Keratinocyte (primary cell): ENCODE results near the gene SLC25A11. TPM values are rescaled to one million over a fixed set of nuclear protein-coding genes. Genes with fewer than 3 reads are reported as not detected.

Experiments used
- DNase-seq: peaks from one replicate; pipeline ENCODE4 v3.0.0-alpha.2; 2011; ENCODE audit warnings: low read depth, missing footprints, low spot score
- FAIRE-seq: peaks from 2 replicates; lab custom pipeline; 2011; peaks lifted over from hg19 to GRCh38; lab: Jason Lieb, UNC
- H2AFZ ChIP-seq: 2 replicates; pipeline ENCODE4 v1.6.0; 2012; ENCODE audit warnings: low read length, control low read depth, inconsistent platforms; ENCODE audit not compliant: control insufficient read depth
- H3K27ac ChIP-seq: 2 replicates; pipeline ENCODE4 v1.5.1; 2011; ENCODE audit warnings: low read length; ENCODE audit not compliant: control insufficient read depth, insufficient read depth
- H3K27me3 ChIP-seq: 3 replicates; pipeline ENCODE4 v1.6.0; 2011; ENCODE audit warnings: low read length; ENCODE audit not compliant: control insufficient read depth, insufficient read depth; ENCODE audit errors: extremely low read depth
- H3K36me3 ChIP-seq, 2 experiments: 2 replicates in 1 of 2; 3 replicates in 1 of 2; pipeline ENCODE4 v1.5.1; 2011; ENCODE audit warnings: low read length in 2 of 2, mild to moderate bottlenecking in 1 of 2; ENCODE audit not compliant: control insufficient read depth in 2 of 2, insufficient read depth in 2 of 2; ENCODE audit errors: extremely low read depth in 1 of 2
- H3K4me1 ChIP-seq: 3 replicates; pipeline ENCODE4 v1.5.1; 2011; ENCODE audit warnings: low read length; ENCODE audit not compliant: control insufficient read depth, insufficient read depth; ENCODE audit errors: extremely low read depth
- H3K4me2 ChIP-seq: 3 replicates; pipeline ENCODE4 v1.6.0; 2011; ENCODE audit warnings: low read depth, low read length; ENCODE audit not compliant: control insufficient read depth, insufficient read depth; ENCODE audit errors: extremely low read depth
- H3K4me3 ChIP-seq, 3 experiments: fragments of 200-600 bp in 1 of 3; sonication (generic) in 1 of 3; 2 replicates in 2 of 3; 3 replicates in 1 of 3; pipeline ENCODE4 v1.5.1; 2011 to 2016; ENCODE audit warnings: low read length in 3 of 3, mild to moderate bottlenecking in 3 of 3, control low read depth in 2 of 3, inconsistent platforms in 1 of 3, low read depth in 1 of 3, mixed read lengths in 1 of 3, mixed run types in 1 of 3, moderate library complexity in 1 of 3; ENCODE audit not compliant: control insufficient read depth in 2 of 3, insufficient read depth in 2 of 3; ENCODE audit errors: extremely low read depth in 1 of 3
- H3K79me2 ChIP-seq: 2 replicates; pipeline ENCODE4 v1.6.0; 2012; ENCODE audit warnings: low read length; ENCODE audit not compliant: control insufficient read depth, insufficient read depth
- H3K9ac ChIP-seq: 3 replicates; pipeline ENCODE4 v1.6.0; 2011; ENCODE audit warnings: low read length; ENCODE audit not compliant: control insufficient read depth, insufficient read depth; ENCODE audit errors: extremely low read depth
- H3K9me1 ChIP-seq: 3 replicates; pipeline ENCODE4 v1.6.0; 2011; ENCODE audit warnings: low read length; ENCODE audit not compliant: control insufficient read depth, insufficient read depth; ENCODE audit errors: extremely low read depth
- H3K9me3 ChIP-seq: 2 replicates; pipeline ENCODE4 v1.5.1; 2012; ENCODE audit warnings: low read depth, low read length; ENCODE audit not compliant: control insufficient read depth
- H4K20me1 ChIP-seq: 3 replicates; pipeline ENCODE4 v1.6.0; 2011; ENCODE audit warnings: low read length; ENCODE audit not compliant: control insufficient read depth, insufficient read depth; ENCODE audit errors: extremely low read depth
- CTCF ChIP-seq, 3 experiments: IDR thresholded peaks in 1 of 3; conservative IDR thresholded peaks in 1 of 3; optimal IDR thresholded peaks in 1 of 3; 2 replicates in 2 of 3; 3 replicates in 1 of 3; pipeline versions ENCODE3 to v1.5.1; 2011; ENCODE audit warnings: low read length in 3 of 3, mild to moderate bottlenecking in 3 of 3, moderate library complexity in 2 of 3, control low read depth in 1 of 3, inconsistent platforms in 1 of 3; ENCODE audit not compliant: insufficient read depth in 2 of 3; ENCODE audit errors: extremely low read depth in 1 of 3
- EZH2 ChIP-seq: IDR thresholded peaks from one replicate; pipeline ENCODE4 v1.6.1; 2012; ENCODE audit warnings: inconsistent platforms, mild to moderate bottlenecking, low read length, moderate library complexity
- dilution Hi-C: fragments of 300-500 bp; cut with MboI; formaldehyde crosslinking; loops from one replicate; pipeline ENCODE4 v1.7.0; 2020; ENCODE audit warnings: low sequenced_read_pairs; ENCODE audit not compliant: extremely low pct_ligation_motif_present
- polyA plus RNA-seq, 5 experiments: library from polyadenylated mRNA; depleted of rRNA in 3 of 5; stranded (reverse) in 3 of 5; stranded (forward) in 1 of 5; unstranded in 1 of 5; fragments of >200 nt; gene quantifications; 1 replicate in 1 of 5; 2 replicates in 3 of 5; 3 replicates in 1 of 5; pipeline versions ENCODE4 v1.2.1 to v1.2.3, GENCODE V29; 2011 to 2012; ENCODE audit warnings: missing spikeins in 2 of 5, low read depth in 1 of 5, low replicate concordance in 1 of 5

The SLC25A11 gene
- polyA plus RNA-seq, 1 donor (not counting 4 experiments of a cell fraction or from before 2014, with no cell fraction given), result 33.8 TPM

GRCh38 chr17:4898927-4899326 lies 40.9 kb downstream of the SLC25A11 start:
- Histone ChIP-seq H3K9ac (peak overlapping the region; percentile 15), H3K4me3 (no peak overlapping the region), H3K9me1 (no peaks in the 10 kb centered on the region), H3K79me2 (no peaks in the 10 kb centered on the region), H2AFZ (no peak overlapping the region), H3K9me3 (no peaks in the 10 kb centered on the region), H3K36me3 (peaks cover 22 to 24% of the 10 kb centered on the region in 2 experiments), H3K27ac (no peak overlapping the region), H3K4me2 (peak overlapping the region; percentile 64), H3K27me3 (no peaks in the 10 kb centered on the region), H3K4me1 (peaks cover 16% of the 10 kb centered on the region), H4K20me1 (peaks cover 15% of the 10 kb centered on the region)
- dilution Hi-C loops, result no loop called here
- no peak for TF ChIP-seq EZH2
- no peak for TF ChIP-seq CTCF (optimal IDR thresholded peaks at IDR 0.05 in 1 of 3, IDR thresholded peaks at IDR 0.05 in 1 of 3, conservative IDR thresholded peaks at IDR 0.05 in 1 of 3; ENCODE audit: extremely low read depth in 1 of 3, insufficient read depth in 2 of 3, low read length in 3 of 3)
- FAIRE-seq (no peak), DNase-seq (no peak)

- H3K4me2 ChIP-seq, result no peak overlapping the region
Measured at GRCh38 chr17:4898351-4898750, 41.5 kb downstream of the SLC25A11 start.

More at GRCh38 chr17:4898351-4898750, 41.5 kb downstream of the SLC25A11 start:
- H3K4me1 ChIP-seq, result peaks cover 13% of the 10 kb centered on the region
- FAIRE-seq (no peak), DNase-seq (no peak)
- no peaks in the 10 kb centered on the region for H3K79me2 ChIP-seq
- H4K20me1 ChIP-seq, result peaks cover 14% of the 10 kb centered on the region
- no peak overlapping the region for H3K4me3 ChIP-seq
- H2AFZ ChIP-seq, result no peak overlapping the region
- H3K9me1 ChIP-seq, result no peaks in the 10 kb centered on the region
- no peaks in the 10 kb centered on the region for H3K27me3 ChIP-seq
- no peak overlapping the region for H3K27ac ChIP-seq
- dilution Hi-C loops, result no loop called here
- no peaks in the 10 kb centered on the region for H3K9me3 ChIP-seq
- no peak overlapping the region for H3K9ac ChIP-seq
- H3K36me3 ChIP-seq, result peaks cover 28 to 30% of the 10 kb centered on the region in 2 experiments
- TF ChIP-seq EZH2 (no peak), CTCF (optimal IDR thresholded peaks at IDR 0.05 in 1 of 3, IDR thresholded peaks at IDR 0.05 in 1 of 3, conservative IDR thresholded peaks at IDR 0.05 in 1 of 3; ENCODE audit: extremely low read depth in 1 of 3, insufficient read depth in 2 of 3, low read length in 3 of 3) (no peak)
